HCT116 (cell line): ENCODE measurements around the gene CCDC39. TPM values are rescaled to one million over a fixed set of nuclear protein-coding genes. Genes with fewer than 3 reads are reported as not detected.

Experiments
- ATAC-seq: fragments of 200-7000 bp; cut with Tn5 transposase; 2 replicates; pipeline ENCODE4 v1.9.1; 2020; ENCODE audit warnings: mild to moderate bottlenecking, moderate library complexity
- Bru-seq: library from RNA; stranded (reverse); fragments of 400-500 nt; gene quantifications from one replicate; lab custom pipeline; 2021; lab: Mats Ljungman, UMichigan
- BruChase-seq, 2 experiments: library from RNA; stranded (reverse); fragments of 400-500 nt; gene quantifications; one replicate each; lab custom pipeline; 2021; lab: Mats Ljungman, UMichigan
- BruUV-seq: library from RNA; stranded (reverse); fragments of 400-500 nt; replicated peaks from 2 replicates; lab custom pipeline; 2021; lab: Mats Ljungman, UMichigan
- CTCF ChIA-PET: fragments of 300-600 bp; sonication (Branson Sonifier 250); formaldehyde crosslinking; loops from one replicate; lab custom pipeline; 2021; ENCODE audit warnings: antibody characterized with exemption; lab: Charles Lee
- POLR2A ChIA-PET: fragments of 300-600, 350-600 bp; sonication (Branson Sonifier 250); formaldehyde crosslinking; loops from one replicate; lab custom pipeline; 2021; ENCODE audit warnings: antibody characterized with exemption; lab: Charles Lee
- RAD21 ChIA-PET, 2 experiments: fragments of 300-600 bp; sonication (Branson Sonifier 250); formaldehyde crosslinking; loops; one replicate each; lab custom pipeline; 2023; ENCODE audit warnings: low total read pairs in 2 of 2; ENCODE audit not compliant: uncharacterized antibody in 2 of 2, unreplicated experiment in 2 of 2, low non-redundant PET in 1 of 2; lab: Charles Lee
- DNase-seq: peaks from one replicate; pipeline ENCODE4 v3.0.0-alpha.2; 2010; ENCODE audit warnings: low read depth, low spot score
- H2AFZ ChIP-seq: fragments of 200-600 bp; shearing (Covaris generic), sonication (generic); 2 replicates; pipeline ENCODE4 v1.6.1; 2017; ENCODE audit warnings: low read depth, mixed run types, mixed read lengths, antibody characterized with exemption, low read length; ENCODE audit not compliant: poor library complexity, severe bottlenecking
- H3K27ac ChIP-seq: 2 replicates; pipeline ENCODE4 v1.5.1; 2012; ENCODE audit warnings: low read depth, low read length
- H3K27me3 ChIP-seq: fragments of 200-600 bp; sonication (generic); 2 replicates; pipeline ENCODE4 v1.6.1; 2016; ENCODE audit warnings: mixed run types, low read length, mixed read lengths; ENCODE audit not compliant: insufficient read depth
- H3K36me3 ChIP-seq, 2 experiments: fragments of 200-500 bp in 1 of 2; fragments of 200-600 bp in 1 of 2; sonication (Bioruptor generic) in 1 of 2; sonication (generic) in 1 of 2; 2 replicates each; pipeline versions ENCODE4 v1.5.1 to v1.6.1; 2014 to 2016; ENCODE audit warnings: low read length in 2 of 2, inconsistent platforms in 1 of 2, mixed read lengths in 1 of 2, mixed run types in 1 of 2; ENCODE audit not compliant: insufficient read depth in 2 of 2, control insufficient read depth in 1 of 2
- H3K4me1 ChIP-seq, 2 experiments: fragments of 200-600 bp in 1 of 2; sonication (generic) in 1 of 2; 2 replicates each; pipeline versions ENCODE4 v1.5.1 to v1.6.1; 2012 to 2017; ENCODE audit warnings: low read length in 2 of 2, inconsistent platforms in 1 of 2, mild to moderate bottlenecking in 1 of 2, mixed read lengths in 1 of 2, mixed run types in 1 of 2, moderate library complexity in 1 of 2; ENCODE audit not compliant: insufficient read depth in 2 of 2, control insufficient read depth in 1 of 2
- H3K4me2 ChIP-seq: fragments of 200-600 bp; sonication (generic); 2 replicates; pipeline ENCODE4 v1.6.1; 2017; ENCODE audit warnings: mixed run types, low read length, mixed read lengths
- H3K4me3 ChIP-seq, 2 experiments: fragments of 200-600 bp in 1 of 2; sonication (generic) in 1 of 2; replicated peaks in 1 of 2; 2 replicates each; pipeline ENCODE4 v1.5.1; 2011 to 2016; ENCODE audit warnings: low read length in 2 of 2, control low read depth in 1 of 2, low read depth in 1 of 2, mild to moderate bottlenecking in 1 of 2, mixed read lengths in 1 of 2, mixed run types in 1 of 2
- H3K79me2 ChIP-seq: fragments of 200-600 bp; sonication (generic); 2 replicates; pipeline ENCODE4 v1.6.1; 2017; ENCODE audit warnings: mild to moderate bottlenecking, mixed run types, low read length, moderate library complexity, mixed read lengths; ENCODE audit not compliant: insufficient read depth
- H3K9ac ChIP-seq: fragments of 200-600 bp; sonication (generic); 2 replicates; pipeline ENCODE4 v1.6.1; 2016; ENCODE audit warnings: low read length, mixed read lengths
- H3K9me2 ChIP-seq: fragments of 200-600 bp; sonication (generic), shearing (Covaris generic); 2 replicates; pipeline ENCODE4 v1.6.1; 2017; ENCODE audit warnings: mixed run types, mild to moderate bottlenecking, moderate library complexity; ENCODE audit not compliant: insufficient read depth
- H3K9me3 ChIP-seq, 2 experiments: fragments of 200-500 bp in 1 of 2; fragments of 200-600 bp in 1 of 2; sonication (Bioruptor generic) in 1 of 2; sonication (generic) in 1 of 2; 2 replicates each; pipeline ENCODE4 v1.6.1; 2014 to 2017; ENCODE audit warnings: low read length in 2 of 2, mixed read lengths in 2 of 2, inconsistent platforms in 1 of 2, low read depth in 1 of 2, mild to moderate bottlenecking in 1 of 2, mixed run types in 1 of 2, moderate library complexity in 1 of 2; ENCODE audit not compliant: control insufficient read depth in 1 of 2, insufficient read depth in 1 of 2
- H4K20me1 ChIP-seq: fragments of 200-600 bp; sonication (generic), shearing (Covaris generic); 2 replicates; pipeline ENCODE4 v1.6.1; 2017; ENCODE audit warnings: mixed run types, mild to moderate bottlenecking, moderate library complexity; ENCODE audit not compliant: insufficient read depth
- CBX3 ChIP-seq: IDR thresholded peaks from 2 replicates; pipeline ENCODE4 v1.6.1; 2012; ENCODE audit warnings: low read depth
- CEBPB ChIP-seq: IDR thresholded peaks from 2 replicates; pipeline ENCODE4 v1.6.1; 2012; ENCODE audit warnings: low read depth
- CTCF ChIP-seq, 3 experiments: fragments of 200-600 bp in 1 of 3; sonication (generic) in 1 of 3; IDR thresholded peaks in 2 of 3; conservative IDR thresholded peaks in 1 of 3; 2 replicates each; pipeline ENCODE4 v1.5.1; 2012 to 2017; ENCODE audit warnings: low read depth in 2 of 3, low read length in 2 of 3, antibody characterized with exemption in 1 of 3, borderline replicate concordance in 1 of 3, control low read depth in 1 of 3, mild to moderate bottlenecking in 1 of 3, mixed read lengths in 1 of 3, mixed run types in 1 of 3, moderate library complexity in 1 of 3; ENCODE audit not compliant: insufficient read depth in 1 of 3
- EGR1 ChIP-seq: IDR thresholded peaks from 2 replicates; pipeline ENCODE4 v1.6.1; 2012; ENCODE audit warnings: low read depth
- ELF1 ChIP-seq: IDR thresholded peaks from 2 replicates; pipeline ENCODE4 v1.6.1; 2012; ENCODE audit warnings: low read depth, borderline replicate concordance
- EZH2phosphoT487 ChIP-seq: fragments of 200-600 bp; IDR thresholded peaks from 2 replicates; pipeline ENCODE4 v1.6.1; 2018; ENCODE audit warnings: antibody characterized with exemption, borderline replicate concordance
- POLR2AphosphoS5 ChIP-seq: IDR thresholded peaks from 2 replicates; pipeline ENCODE4 v1.6.1; 2011; ENCODE audit warnings: mild to moderate bottlenecking, low read depth, low read length, moderate library complexity
- REST ChIP-seq: IDR thresholded peaks from 2 replicates; pipeline ENCODE4 v1.6.1; 2012; ENCODE audit warnings: low read depth
- SIN3A ChIP-seq: IDR thresholded peaks from 2 replicates; pipeline ENCODE4 v1.6.1; 2012; ENCODE audit warnings: low read depth
- ZNF274 ChIP-seq: fragments of 200-500 bp; sonication (Bioruptor generic); IDR thresholded peaks from 2 replicates; pipeline ENCODE4 v1.6.1; 2014; ENCODE audit warnings: mild to moderate bottlenecking, low read depth, low read length, inconsistent platforms
- intact Hi-C: fragments of 100-400 bp; cut with micrococcal nuclease; formaldehyde crosslinking; loops from 2 replicates; pipeline ENCODE4 v1.10.0; 2022
- long read RNA-seq: library from polyadenylated mRNA; unstranded; transcript quantifications from one replicate; pipeline ENCODE4 v2.0.0, GENCODE V29; 2021; ENCODE audit not compliant: unreplicated experiment
- polyA plus RNA-seq: library from polyadenylated mRNA; unstranded; fragments of >200 nt; gene quantifications from 2 replicates; pipeline ENCODE4 v1.2.1, GENCODE V29; 2012; ENCODE audit warnings: missing spikeins
- total RNA-seq: library from RNA; stranded (reverse); gene quantifications from one replicate; pipeline ENCODE4 v1.2.1, GENCODE V29; 2021; ENCODE audit not compliant: unreplicated experiment

CCDC39 gene
- total RNA-seq (not detected), Bru-seq, nascent RNA (not detected), BruChase-seq, experiment 1, labeled RNA remaining after a 6-hour chase (not detected), BruChase-seq, experiment 2, labeled RNA remaining after a 2-hour chase (not detected)
- not detected in 2 replicates for polyA plus RNA-seq
- long read RNA-seq: 0 reads

- H3K36me3 ChIP-seq: no peaks in the 10 kb centered on the region
- H3K9ac ChIP-seq: no peak within 1 kb of the TSS
- H3K79me2 ChIP-seq: no peaks in the 10 kb centered on the region
- H2AFZ ChIP-seq: peak within 1 kb of the TSS; percentile 48
- H3K9me2 ChIP-seq: no peaks in the 10 kb centered on the region
- TF ChIP-seq SIN3A (peak; percentile 40; the same call in 1 of the 2 replicates), CTCF (IDR thresholded peaks at IDR 0.05 in 2 of 3, conservative IDR thresholded peaks at IDR 0.05 in 1 of 3; ENCODE audit: borderline replicate concordance in 1 of 3, insufficient read depth in 1 of 3, low read depth in 2 of 3, low read length in 2 of 3) (no peak)
- POLR2A ChIA-PET: no interaction called here
- no peaks in the 10 kb centered on the region for H4K20me1 ChIP-seq
- H3K9me3 ChIP-seq: no peaks in the 10 kb centered on the region
- peak within 1 kb of the TSS; percentile 44 to 50 for H3K4me3 ChIP-seq
- no TSS peak for BruUV-seq
- CTCF ChIA-PET: no interaction called here
- intact Hi-C loops: no loop called here
- ATAC-seq (peak; percentile 93), DNase-seq (peak; percentile 23)
- no peak within 1 kb of the TSS for H3K27ac ChIP-seq
- H3K27me3 ChIP-seq: peaks cover 13% of the 10 kb centered on the region
- H3K4me1 ChIP-seq: peaks cover 0 to 9% of the 10 kb centered on the region in 2 experiments; a peak in 2 of 4 replicates
- RAD21 ChIA-PET: no interaction called here
- H3K4me2 ChIP-seq: peak within 1 kb of the TSS; percentile 79
These were observed at the start of gene CCDC39 for GRCh38 chr3:180679178-180680096. Gene CCDC39, minus strand, starts transcription at chr3:180679489. Its CDS starts 109 bp downstream, at chr3:180679380.

GRCh38 chr3:180720012-180720411 is 40.7 kb upstream of the CCDC39 start:
- Histone ChIP-seq H3K27ac (no peak overlapping the region), H3K9me2 (no peaks in the 10 kb centered on the region), H3K4me2 (no peak overlapping the region), H3K9ac (no peak overlapping the region), H4K20me1 (no peaks in the 10 kb centered on the region), H3K4me3 (no peak overlapping the region), H2AFZ (no peak overlapping the region), H3K36me3 (no peaks in the 10 kb centered on the region), H3K9me3 (no peaks in the 10 kb centered on the region), H3K27me3 (peaks cover 12% of the 10 kb centered on the region; the same call in 1 of the 2 replicates), H3K4me1 (no peaks in the 10 kb centered on the region), H3K79me2 (no peaks in the 10 kb centered on the region)
- ATAC-seq: no peak
- CTCF ChIA-PET: no interaction called here
- RAD21 ChIA-PET: no interaction called here
- intact Hi-C loops: no loop called here
- no peak for DNase-seq
- no TSS peak for BruUV-seq
- POLR2A ChIA-PET: no interaction called here
- TF ChIP-seq ZNF274: no peak
- no peak for TF ChIP-seq CEBPB
- no peak for TF ChIP-seq CBX3
- no peak for TF ChIP-seq EZH2phosphoT487
- no peak for TF ChIP-seq REST
- no peak for TF ChIP-seq ELF1
- TF ChIP-seq POLR2AphosphoS5: no peak
- TF ChIP-seq EGR1: no peak
